AG09309 (cell line): ENCODE results near the gene CNTN6.
A peak's percentile ranks its signal among the peaks of the same experiment; 100 is the strongest.

Experiments used
- DNase-seq: peaks from one replicate; pipeline ENCODE4 v3.0.0-alpha.2; 2010; ENCODE audit warnings: low read depth
- H3K4me3 ChIP-seq: 2 replicates; pipeline ENCODE4 v1.5.1; 2011; ENCODE audit warnings: mild to moderate bottlenecking, low read depth, low read length, moderate library complexity; ENCODE audit not compliant: control insufficient read depth
- CTCF ChIP-seq: IDR thresholded peaks from 2 replicates; pipeline ENCODE4 v1.5.1; 2011; ENCODE audit warnings: mild to moderate bottlenecking, low read depth, low read length, inconsistent platforms; ENCODE audit not compliant: insufficient read depth, control insufficient read depth; ENCODE audit errors: missing control alignments

The CNTN6 gene

GRCh38 chr3:1272546-1273265 is 179.9 kb downstream of the CNTN6 start:
- no peak for TF ChIP-seq CTCF
- H3K4me3 ChIP-seq: no peak overlapping the region
- DNase-seq: no peak

DNA sequence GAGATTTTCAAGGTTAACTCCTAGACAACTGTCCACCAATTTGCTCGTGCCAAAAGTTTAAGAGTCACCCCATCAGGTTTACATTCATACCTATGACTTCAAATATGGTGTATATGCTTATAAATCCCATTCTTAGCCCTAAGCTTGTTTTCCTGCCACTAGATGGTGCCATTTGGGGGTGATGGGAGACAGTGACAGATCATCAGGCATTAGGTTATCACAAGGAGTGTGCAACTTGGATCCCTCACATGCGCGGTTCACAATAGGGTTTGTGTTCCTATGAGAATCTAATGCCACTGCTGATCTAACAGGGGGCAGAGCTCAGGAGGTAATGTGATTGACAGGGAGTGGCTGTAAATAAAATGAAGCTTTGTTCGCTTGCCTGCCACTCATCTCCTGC is 182.7 kb downstream of the CNTN6 start:
- DNase-seq: no peak
- no peak overlapping the region for H3K4me3 ChIP-seq
- TF ChIP-seq CTCF: peak; percentile 11

DNA sequence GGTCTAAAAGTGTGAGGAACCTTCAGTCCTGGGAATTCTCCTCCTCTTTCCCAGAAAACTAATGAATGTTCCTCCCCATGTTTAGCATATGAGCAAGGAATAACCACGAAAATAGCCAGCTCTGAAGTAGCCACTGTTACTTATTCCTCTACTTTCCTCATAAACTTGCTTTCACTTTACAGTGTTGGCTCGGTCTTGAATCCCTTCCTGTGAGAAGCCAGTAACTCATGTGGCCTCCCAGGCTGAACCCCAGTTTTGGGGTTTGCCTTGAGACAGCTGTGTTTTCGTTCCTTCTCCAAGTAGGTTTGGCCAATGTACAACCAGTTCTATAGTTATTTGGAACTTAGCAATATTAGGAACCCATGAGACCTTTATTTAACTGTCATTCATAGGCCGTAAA is 195.0 kb downstream of the CNTN6 start:
- H3K4me3 ChIP-seq: no peak overlapping the region
- DNase-seq: no peak
- TF ChIP-seq CTCF: no peak

- no peak overlapping the region for H3K4me3 ChIP-seq
- DNase-seq: no peak
- TF ChIP-seq CTCF: no peak
These were observed 196.1 kb downstream of the CNTN6 start for GRCh38 chr3:1288805-1289494.

DNA sequence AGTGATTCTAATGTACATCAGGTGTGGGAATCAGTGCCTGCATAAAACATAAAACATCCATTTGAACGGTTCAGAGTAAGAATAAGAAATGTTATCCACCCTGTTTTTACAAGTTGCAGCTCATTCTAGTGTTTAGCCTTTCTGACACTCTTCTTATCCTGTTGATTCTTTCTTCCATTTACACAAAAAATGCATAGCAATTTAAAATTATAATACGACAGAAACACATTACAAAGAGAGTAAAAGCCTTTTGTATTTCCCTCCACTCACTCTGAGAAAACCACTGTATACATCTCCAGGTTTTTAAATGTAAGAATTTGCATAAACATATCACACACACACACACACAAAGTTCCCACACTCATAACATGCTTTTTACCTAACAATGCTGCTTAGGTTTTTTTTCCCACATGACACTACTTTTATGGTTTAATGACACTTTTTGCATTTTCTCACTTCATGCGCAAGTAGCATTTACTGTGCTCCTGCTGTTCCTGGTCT is 199.8 kb downstream of the CNTN6 start:
- no peak for DNase-seq
- TF ChIP-seq CTCF: no peak
- H3K4me3 ChIP-seq: no peak overlapping the region

DNA sequence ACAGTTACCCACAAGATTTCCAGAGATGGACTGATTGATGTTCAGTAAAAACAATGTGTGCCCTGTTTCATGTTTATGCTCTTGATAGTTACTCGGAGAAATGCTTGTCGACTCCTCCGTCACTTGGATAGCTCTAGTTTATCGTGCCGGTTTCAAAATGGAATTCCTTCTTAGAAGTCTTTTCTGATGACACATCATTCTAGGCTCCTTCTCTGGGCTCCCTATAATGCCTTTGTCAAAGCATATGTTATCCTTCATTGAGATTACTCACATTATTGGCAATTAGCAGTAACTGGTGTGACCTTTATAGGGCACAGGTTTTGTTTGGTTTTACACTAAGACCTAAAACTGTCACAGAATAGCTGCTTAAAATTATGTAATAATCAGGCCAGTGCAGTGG is 201.8 kb downstream of the CNTN6 start:
- no peak for TF ChIP-seq CTCF
- H3K4me3 ChIP-seq: no peak overlapping the region
- no peak for DNase-seq
